NCI-H2081 (cell line): Measurements from ENCODE around the gene HMSD.

Experiments used
- DNase-seq, 2 experiments: peaks; one replicate each; lab custom pipeline; 2025; lab: John Stamatoyannopoulos, UW

HMSD gene

DNA sequence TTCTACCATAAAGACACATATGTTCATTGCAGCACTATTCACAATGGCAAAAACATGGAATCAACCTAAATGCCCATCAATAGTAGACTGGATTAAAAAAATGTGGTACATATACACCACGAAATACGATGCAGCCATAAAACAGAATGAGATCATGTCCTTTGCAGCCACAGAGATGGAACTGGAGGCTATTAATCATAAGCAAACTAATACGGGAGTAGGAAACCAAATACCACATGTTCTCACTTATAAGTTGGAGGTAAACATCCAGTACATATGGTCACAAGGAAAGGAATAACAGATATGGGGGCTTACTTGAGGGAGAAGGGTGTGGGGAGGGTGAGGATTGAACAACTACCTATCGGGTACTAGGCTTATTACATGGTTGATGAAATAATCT, 7.7 kb downstream of the HMSD start:
- DNase-seq = no peak

DNA sequence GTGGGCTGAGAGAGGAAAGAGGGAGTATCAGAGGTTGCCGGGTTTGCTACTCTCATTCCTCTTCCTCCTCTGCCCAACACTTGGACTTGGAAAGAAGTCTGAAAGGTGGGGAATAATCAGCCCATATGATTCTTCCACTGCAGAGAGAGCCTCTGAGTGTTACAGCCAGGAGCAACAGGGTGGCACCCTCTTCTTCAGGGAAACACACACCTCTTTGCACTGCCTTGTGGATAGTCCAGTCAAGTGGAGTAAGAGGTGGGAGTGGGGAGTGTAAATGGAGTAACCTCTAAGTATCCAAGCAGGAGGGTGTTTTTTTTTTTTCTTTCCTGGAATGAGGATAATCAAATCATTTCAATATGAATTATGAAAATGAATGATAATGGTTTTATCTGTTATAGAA, 11.8 kb downstream of the HMSD start:
- DNase-seq = no peak

DNA sequence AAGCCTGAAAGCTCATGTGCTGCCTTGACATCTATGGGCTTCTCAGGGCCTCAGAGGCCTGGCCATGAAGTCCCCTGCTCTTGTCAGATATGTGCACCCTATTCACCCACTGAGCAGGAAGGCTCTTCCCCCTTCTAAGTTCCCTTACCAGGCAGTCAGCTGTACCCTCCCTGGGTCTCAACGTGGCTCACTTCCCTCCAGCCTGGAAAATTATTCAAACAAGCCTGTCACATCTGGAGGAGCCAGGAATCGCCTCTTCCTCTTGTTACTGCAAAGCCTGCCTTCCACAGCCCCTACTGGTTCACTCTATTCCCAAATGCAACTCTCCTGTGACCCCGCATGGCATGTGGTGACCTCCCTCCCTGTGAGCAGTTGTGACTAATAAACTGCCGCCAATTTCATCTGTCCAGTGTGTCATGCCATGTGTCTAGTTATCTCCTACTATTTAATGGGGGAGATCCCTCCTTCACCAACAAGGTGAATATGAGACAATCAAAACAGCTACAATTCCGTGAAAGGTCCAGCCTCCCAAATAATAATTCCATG, 12.4 kb downstream of the HMSD start:
- DNase-seq = no peak

DNA sequence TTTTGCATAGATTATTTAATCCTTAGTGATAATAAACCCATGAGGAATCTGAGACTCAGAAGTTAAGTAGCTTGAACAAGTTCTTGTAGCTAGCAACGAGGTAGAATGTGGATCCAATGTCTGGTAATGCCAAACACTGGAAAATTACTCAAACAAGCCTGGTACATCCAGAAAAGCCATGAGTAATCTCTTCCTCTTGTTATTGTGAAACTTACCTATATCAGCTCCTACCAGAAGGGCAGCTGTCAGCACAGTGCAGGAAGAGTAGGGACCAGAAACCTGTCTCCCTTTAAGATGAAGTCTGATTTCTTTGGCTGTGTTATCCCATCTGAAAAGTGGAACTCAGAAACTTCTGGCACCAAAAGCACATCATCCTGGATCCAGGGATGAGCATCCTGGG, 13.0 kb downstream of the HMSD start:
- DNase-seq = no peak

DNA sequence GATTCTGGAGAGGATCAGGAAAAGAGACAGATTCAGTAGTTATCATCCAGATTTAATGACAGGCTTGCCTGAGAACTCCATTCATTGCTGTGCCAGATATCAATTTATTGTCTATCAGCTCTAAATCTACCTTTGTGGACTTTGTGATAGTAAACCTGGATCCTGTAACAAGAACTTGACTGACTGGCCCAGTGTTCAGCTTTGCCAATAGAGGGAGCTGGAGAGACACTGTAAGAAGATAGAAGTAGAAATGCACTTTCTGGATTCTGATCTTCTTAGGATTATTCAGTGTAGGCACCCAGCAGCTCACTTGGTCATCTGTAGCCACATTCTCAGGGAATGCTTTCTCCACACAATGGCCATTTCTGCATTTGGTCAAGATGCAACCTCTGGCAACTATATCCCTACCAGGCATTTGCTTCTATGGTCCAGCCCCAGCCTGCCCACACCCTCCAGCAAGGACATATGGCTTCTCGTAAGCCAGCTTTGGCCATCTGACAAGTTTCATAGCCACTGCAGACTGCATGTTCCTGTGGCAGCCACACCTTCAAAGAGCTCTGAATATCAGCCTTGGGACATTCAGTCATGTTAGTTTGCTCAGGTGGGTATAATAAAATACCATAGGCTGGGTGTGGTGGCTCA, 14.6 kb downstream of the HMSD start:
- peak; percentile 39 to 40 for DNase-seq

DNA sequence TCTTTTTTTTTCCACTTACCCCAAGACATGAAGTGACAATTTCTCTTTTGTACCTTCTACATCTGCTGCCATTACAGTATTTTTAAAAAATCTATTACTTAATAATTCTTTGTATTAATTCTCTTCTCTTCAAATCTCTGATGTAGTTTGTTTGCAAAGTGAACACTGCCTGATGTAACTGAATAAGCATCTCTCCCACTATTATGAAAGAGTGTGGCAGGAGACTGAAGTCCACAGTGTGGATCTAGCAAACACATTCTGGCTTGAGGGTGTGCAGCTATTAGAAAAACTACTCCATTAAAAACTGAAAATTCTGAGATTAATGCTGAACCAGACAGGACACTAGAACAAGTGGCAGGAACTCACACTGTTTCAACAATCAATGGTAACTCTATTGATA, 15.8 kb downstream of the HMSD start:
- DNase-seq = no peak

DNA sequence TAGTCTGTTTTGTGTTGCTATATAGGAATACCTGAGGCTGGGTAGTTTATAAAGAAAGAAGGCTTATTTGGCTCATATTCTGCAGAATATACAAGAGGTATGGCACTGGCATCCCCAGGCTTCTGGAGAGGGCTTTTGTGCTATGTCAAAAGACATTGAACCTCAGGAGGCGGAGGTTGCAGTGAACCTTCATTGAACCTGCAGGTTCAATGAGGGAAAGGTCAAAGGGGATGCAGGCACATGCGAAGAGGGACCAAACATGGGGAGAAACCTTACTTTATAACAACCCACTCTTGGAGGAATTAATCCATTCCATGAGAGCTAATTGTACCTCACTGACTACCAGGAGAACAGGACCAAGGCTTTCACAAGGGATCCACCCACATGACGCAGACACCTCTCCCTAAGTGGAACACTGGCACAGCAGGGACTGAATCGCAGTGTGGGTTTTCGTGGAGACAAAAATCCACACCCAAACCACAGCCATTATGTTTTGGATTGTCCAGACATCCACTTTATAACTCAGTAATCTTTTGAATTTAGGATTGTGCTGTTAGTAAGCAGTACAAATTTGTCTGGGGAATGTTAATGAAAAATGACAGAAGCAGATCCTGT, 16.7 kb downstream of the HMSD start:
- no peak for DNase-seq

DNA sequence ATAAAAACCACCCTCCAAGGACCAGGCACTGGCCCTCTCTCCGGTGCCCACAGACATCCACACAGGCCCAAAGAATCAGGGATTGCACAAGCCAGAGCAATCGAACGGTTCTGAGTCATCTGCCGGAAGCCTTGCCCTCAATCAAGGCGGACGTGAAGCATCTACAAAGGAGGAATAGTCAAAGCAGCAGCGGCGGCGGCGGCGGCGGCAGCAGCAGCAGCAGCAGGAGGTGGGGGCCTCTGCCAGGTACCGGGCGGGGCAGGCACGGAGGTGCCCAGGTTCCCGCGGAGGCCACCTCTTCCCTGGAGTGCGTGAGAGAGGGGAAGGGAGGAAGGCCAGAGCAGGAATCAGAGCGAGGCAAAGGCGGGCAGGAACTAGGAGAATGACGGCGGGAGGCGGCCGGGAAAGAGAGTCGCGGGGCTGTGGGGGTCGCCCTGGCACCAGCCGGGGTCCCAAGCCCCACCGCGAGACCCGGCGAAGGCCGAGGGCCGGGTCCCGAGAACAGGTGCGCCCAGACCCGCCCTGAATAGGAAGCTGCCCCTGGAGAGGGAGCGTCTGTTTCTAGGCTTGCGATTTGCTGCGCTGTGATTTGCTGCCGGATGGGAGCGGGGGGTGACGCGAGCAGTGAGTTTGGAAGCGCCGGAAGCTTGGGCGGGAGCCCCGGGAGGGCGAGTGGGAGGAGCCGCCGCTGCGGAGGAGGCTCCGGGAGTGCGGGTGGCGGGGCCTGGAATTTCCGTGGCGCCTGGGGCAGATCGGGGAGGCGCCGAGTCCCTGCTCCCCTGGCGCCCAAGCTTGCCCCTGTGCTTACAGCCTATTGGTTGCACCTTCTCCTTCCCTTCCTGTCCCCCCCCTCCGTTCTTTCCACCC, 21.1 kb downstream of the HMSD start, which contains the start of gene SERPINB8:
Gene SERPINB8, plus strand, starts transcription at position 140 of the 867 bp plus-strand sequence. CDS start 8,228 bp downstream, outside the sequence.
- peak; percentile 93 to 96 for DNase-seq

DNA sequence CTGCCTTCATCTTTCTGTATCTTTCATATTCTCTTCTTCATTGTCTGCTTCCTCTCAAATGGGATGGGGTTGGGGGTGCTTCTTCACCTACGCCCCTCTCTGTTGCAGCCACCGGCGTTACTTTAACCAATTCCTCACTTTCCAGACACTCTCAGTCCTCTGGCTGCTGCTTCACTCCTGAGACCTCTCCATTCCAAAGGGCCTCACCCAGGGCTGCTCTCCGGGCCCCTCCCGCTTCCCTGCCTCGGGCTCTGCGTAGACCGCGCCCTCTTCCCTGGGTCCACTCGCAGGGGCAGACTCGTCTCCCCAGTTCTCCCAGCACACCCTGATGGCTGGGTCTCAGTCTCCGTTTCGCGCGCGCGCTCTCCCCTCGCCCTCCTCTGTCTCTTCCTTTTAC, 21.7 kb downstream of the HMSD start:
- no peak for DNase-seq

DNA sequence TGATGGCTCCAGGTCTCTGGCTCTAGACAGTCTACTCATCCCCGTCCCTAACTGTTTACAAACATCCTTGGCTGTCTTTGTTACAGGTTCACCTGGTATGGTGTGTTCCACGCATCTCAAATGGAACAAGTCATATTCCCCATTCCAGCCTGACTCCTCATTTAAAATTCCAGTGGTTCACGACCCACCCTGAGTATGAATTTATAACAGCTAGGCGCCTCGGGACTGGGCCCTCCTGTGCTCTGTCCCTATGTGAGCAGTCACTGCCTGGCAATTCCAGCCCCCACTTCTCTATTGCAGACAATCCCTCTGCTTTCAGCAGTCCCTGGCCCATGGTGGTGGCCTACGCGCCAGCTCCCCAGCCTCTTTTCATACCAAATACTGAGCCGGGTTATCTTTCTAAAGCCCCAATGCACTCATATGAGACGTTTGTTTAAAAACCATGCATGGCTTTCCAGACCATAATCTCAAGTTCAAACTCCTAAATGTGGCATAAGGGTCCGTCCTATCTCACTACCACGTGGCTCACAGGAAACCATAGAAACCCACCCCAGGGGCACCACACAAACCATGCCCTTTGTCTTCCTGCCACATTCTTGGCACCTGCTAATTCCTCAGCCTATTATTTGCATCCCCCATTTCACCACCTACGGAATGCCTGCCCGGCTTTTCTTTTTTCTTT, 22.4 kb downstream of the HMSD start:
- no peak for DNase-seq

DNA sequence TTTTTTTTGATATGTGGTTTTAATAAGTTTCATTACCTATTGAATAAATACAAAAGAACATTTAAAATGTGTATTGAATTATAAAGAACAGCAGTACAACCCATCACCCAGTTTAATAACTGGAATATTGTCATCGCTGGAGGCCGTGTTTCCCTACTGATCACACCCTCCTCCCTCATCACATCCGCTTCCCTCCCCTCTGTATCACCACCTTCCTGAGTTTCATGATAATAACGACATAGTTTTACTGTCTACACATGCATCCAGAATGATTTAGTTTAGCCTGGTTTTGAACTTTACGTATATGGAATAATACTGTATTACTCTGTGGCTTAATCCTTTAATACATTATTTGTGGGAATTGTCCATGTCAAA, 22.9 kb downstream of the HMSD start:
- DNase-seq = no peak

DNA sequence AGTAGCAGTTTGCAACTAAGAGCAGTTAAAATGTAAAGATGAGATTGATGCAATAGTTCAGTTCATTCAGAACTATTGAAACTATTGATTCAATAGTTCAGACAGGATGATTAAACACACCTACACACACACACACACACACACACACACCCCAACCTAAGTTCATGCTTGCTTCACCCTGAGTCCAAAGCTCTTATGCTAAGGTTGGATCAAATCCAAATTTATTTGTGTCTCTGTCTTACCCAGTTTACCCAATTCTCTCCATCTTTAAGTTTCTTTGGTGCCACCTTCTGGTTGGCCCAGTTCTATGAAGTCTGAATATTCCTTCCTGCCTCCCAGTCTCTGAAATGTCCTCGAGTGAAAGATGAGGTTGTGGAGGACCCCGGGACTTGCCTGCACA, 25.9 kb downstream of the HMSD start:
- no peak for DNase-seq

DNA sequence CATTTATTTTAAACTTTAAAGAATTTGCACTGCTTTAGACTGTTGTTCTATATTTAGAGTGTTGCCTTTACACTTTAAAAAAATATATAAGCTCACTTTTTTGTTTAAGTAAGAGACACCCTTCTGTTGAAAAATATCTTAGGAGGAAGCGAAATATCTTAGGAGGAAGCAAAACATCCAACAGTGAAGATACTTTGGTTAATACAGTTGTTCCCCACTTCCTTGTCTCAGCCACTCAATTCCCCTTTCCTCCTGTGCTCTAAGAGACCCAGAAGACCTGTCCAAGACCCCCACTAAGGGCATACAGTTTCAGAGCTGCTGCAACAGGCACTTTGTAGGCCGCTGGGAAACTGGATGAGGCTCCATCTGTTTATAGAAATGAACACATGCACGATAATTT, 26.5 kb downstream of the HMSD start:
- DNase-seq = no peak

DNA sequence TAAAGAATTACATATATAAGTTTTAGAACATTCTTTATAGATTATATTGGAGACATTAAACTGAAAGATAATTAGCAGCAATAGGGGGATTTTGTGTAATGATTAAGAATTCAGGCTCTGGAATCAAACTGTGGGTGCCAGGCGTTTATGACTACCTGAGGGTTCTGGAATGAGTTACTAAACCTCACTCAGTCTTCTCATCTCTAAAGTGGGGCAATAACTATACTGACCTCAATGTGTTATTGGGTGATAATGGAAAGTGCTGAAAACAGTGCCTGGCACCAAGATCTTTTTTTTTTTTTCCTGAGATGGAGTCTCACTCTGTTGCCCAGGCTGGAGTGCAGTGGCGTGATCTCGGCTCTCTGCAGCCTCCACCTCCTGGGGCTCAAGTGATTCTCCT, 27.9 kb downstream of the HMSD start:
- DNase-seq = no peak

DNA sequence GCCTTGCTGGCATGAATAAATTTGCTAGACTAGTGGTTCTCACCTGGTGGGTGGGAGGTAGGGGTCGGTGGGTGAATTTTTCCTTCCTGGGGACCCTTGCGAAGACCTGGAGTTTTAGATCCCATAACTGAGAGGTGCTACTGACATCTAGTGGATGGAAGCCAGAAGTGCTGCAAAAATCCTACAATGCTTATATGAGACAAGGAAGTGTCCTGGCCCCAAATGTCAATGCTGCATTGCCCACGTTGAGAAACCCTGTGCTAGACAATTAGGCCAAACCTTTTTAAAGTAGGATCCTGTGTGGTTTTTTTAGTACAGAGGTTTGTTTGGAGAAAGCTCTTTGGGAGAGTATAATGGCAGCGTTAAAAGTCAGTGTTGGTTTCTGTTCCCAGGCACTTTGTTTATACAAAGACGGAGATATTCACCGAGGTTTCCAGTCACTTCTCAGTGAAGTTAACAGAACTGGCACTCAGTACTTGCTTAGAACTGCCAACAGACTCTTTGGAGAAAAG, 30.4 kb downstream of the HMSD start:
- peak; percentile 47 to 49 for DNase-seq

DNA sequence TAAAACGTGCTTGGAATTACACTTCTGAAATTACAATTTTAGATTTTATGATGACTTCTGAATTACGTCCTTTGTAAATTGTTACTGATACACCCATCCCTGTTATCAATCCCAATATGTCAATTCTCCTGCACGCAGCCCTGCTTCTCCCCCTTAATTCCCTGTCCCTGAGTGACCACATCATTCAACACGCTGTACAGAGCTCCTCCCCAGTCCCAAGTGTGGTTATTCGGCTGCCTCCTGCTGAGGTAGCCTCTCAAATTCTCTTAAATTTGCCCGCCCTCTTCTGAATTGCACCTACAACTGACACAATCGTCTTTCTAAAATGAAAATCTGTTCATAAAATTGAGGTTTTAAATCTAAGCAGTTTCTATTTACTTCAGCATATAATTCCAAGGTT, 30.9 kb downstream of the HMSD start:
- DNase-seq = no peak

DNA sequence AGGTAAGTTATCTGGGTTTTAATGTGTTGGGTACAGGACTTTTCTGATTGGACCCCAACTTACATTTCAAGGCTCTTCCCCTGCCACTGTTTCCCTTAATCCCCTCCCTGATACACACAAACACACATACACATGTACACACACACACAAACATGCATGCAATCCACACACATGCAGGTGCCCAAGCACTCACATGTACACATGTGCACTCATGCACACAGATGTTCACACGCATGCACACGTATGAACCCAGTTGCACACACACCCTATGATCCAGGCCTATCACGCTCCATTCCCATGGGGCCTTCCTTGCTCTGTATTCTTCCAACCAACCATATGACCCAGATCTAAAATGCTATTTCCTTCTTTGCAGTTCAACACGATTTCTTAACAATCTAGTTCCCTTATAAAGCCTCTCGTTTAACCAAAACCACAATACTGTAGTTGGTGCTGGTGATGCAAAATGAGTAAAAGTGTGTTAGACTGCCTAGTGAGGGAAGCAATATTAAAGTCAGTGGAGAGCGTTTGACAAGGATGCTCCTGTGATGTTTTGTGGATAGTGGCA, 31.9 kb downstream of the HMSD start:
- no peak for DNase-seq

DNA sequence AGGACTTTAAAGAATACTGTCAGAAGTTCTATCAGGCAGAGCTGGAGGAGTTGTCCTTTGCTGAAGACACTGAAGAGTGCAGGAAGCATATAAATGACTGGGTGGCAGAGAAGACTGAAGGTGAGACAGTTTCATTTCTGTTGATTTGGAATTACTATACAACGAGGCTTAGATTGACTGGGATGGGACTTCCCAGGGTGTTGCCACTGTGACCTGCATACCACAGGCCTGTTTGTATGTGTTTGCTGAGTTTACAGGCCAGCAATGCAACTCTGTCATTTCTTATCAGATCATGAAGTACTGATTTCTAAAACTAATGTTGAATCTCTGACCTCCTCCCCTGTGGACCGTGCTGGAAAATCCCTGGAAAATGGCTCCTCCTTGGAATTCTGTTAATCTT, 32.6 kb downstream of the HMSD start:
- no peak for DNase-seq

DNA sequence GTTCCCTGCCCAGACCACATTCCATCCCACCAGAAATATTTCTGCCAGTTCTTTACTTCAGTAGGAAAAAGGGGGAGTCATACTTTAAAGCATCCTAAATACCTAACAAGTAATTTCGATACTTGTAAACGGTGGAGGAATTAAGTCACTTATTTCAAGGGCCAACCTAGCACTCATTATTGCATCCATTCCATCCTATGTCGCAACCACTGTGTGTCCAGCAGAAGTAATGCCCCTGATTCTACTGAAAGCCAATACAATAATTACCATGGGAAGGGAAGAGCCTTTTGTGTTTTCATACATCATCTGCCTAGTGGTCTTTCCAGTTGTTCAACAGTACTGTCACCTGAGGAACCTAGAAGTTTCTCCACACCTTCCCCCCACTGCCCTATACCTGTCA, 33.3 kb downstream of the HMSD start:
- DNase-seq = no peak

DNA sequence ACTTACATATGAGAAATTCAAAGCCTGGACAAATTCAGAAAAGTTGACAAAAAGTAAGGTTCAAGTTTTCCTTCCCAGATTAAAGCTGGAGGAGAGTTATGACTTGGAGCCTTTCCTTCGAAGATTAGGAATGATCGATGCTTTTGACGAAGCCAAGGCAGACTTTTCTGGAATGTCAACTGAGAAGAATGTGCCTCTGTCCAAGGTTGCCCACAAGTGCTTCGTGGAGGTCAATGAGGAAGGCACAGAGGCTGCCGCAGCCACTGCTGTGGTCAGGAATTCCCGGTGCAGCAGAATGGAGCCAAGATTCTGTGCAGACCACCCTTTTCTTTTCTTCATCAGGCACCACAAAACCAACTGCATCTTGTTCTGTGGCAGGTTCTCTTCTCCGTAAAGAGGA, 37.8 kb downstream of the HMSD start:
- no peak for DNase-seq

DNA sequence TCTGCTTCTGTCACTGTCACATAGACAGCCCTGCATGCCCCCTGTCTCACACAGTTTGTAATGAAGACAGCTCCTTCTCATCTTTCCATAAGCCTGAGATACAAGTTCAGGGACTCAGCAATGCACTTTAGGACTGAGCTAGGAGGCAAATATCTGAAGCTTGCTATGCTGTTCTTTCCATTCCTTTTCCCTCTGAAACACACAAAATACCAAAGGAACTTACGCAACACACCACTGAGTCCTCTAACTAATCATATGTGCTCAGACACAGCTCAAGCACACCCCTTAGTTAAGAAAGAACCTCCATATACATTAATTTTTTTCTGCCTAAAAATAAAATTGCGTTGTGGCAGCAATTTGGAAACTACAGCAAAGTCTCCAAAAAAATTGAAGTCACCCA, 38.6 kb downstream of the HMSD start:
- no peak for DNase-seq

DNA sequence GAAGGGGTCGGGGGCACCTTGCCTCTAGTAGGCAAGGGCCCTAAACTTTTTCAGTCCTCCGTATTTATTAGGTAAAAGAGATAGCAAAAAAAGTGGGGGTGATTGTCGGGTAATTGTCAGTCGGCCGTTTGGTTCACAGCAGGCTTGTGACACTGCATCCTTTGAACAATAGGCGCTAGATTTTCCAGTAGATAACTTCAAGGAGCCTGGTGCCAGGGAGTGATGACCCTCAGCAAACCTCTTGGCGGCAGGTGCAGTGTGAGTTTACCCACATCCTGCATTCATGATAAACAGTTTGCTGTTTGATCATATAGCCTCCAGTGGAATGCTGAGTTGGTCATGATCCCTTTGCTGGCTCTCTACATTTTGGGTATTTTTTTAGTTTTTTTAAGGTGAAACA, 43.6 kb downstream of the HMSD start:
- no peak for DNase-seq
